Esophagus (tissue), 2 donors: ENCODE data around the gene DCANP1. TPM values are rescaled to one million over a fixed set of nuclear protein-coding genes. Genes with fewer than 3 reads are reported as not detected.

Experiments
- H3K27ac ChIP-seq, 2 donors: one replicate each; pipeline ENCODE4 v1.5.1; 2013; ENCODE audit warnings: low read depth in 2 of 2, mild to moderate bottlenecking in 2 of 2, inconsistent platforms in 1 of 2, low read length in 1 of 2, moderate library complexity in 1 of 2
- H3K27me3 ChIP-seq, 2 donors: one replicate each; pipeline ENCODE4 v1.6.1; 2013; ENCODE audit warnings: low read length in 2 of 2, control low read depth in 1 of 2, mild to moderate bottlenecking in 1 of 2; ENCODE audit not compliant: insufficient read depth in 2 of 2, control insufficient read depth in 1 of 2
- H3K36me3 ChIP-seq, 2 donors: one replicate each; pipeline ENCODE4 v1.6.1; 2013; ENCODE audit warnings: low read length in 1 of 2; ENCODE audit not compliant: control insufficient read depth in 2 of 2, insufficient read depth in 2 of 2
- H3K4me1 ChIP-seq, 2 donors: one replicate each; pipeline ENCODE4 v1.6.1; 2013; ENCODE audit warnings: low read length in 1 of 2; ENCODE audit not compliant: control insufficient read depth in 2 of 2, insufficient read depth in 2 of 2
- H3K4me3 ChIP-seq, 2 donors: one replicate each; pipeline ENCODE4 v1.5.1; 2013; ENCODE audit warnings: low read length in 2 of 2, mild to moderate bottlenecking in 2 of 2, low read depth in 1 of 2, moderate library complexity in 1 of 2
- H3K9me3 ChIP-seq, 2 donors: one replicate each; pipeline ENCODE4 v1.6.1; 2013; ENCODE audit warnings: mild to moderate bottlenecking in 2 of 2, low read depth in 1 of 2, low read length in 1 of 2, moderate library complexity in 1 of 2; ENCODE audit not compliant: control insufficient read depth in 2 of 2, insufficient read depth in 1 of 2
- WGBS, 2 donors: extraction: QIAGEN DNeasy Blood & Tissue Kit; methylation state at CpG; one replicate each; pipeline ENCODE4 v1.1.7; 2013; 5-methylcytosine and 5-hydroxymethylcytosine counted together
- polyA plus RNA-seq, 2 donors: library from polyadenylated mRNA; stranded (reverse); fragments of 200-250 nt; gene quantifications; one replicate each; pipeline ENCODE4 v1.2.3, GENCODE V29; 2013
- donor health status: healthy with polysubstance abuse.
- donor health status: Bipolar disorder and iron deficiency.

The DCANP1 gene
- polyA plus RNA-seq, 2 donors: 0.04 to 0.20 TPM

GRCh38 chr5:135437796-135438560 is 9.2 kb downstream of the DCANP1 start:
- no peaks in the 10 kb centered on the region for H3K36me3 ChIP-seq
- H3K4me3 ChIP-seq: no peak overlapping the region
- 46 to 48% methylated on average over 13 of the region's 13 CpGs for WGBS, 2 donors
- H3K27me3 ChIP-seq: peaks cover 0 to 2% of the 10 kb centered on the region in 2 donors
- H3K27ac ChIP-seq: no peak overlapping the region
- H3K4me1 ChIP-seq: peaks cover 0 to 2% of the 10 kb centered on the region in 2 donors
- no peaks in the 10 kb centered on the region for H3K9me3 ChIP-seq

- Histone ChIP-seq H3K27me3 (peaks cover 0 to 2% of the 10 kb centered on the region in 2 donors), H3K27ac (no peak overlapping the region), H3K4me1 (peaks cover 0 to 2% of the 10 kb centered on the region in 2 donors), H3K36me3 (no peaks in the 10 kb centered on the region), H3K9me3 (no peaks in the 10 kb centered on the region), H3K4me3 (no peak overlapping the region)
- WGBS, 2 donors: 70 to 75% methylated on average over 7 of the region's 7 CpGs
Measured at GRCh38 chr5:135437422-135437795, 9.7 kb downstream of the DCANP1 start.

- Histone ChIP-seq H3K36me3 (no peaks in the 10 kb centered on the region), H3K27ac (no peak overlapping the region), H3K27me3 (peaks cover 0 to 2% of the 10 kb centered on the region in 2 donors), H3K4me3 (no peak overlapping the region), H3K9me3 (no peaks in the 10 kb centered on the region), H3K4me1 (peaks cover 0 to 2% of the 10 kb centered on the region in 2 donors)
- WGBS, 2 donors: 68 to 79% methylated on average over 7 of the region's 7 CpGs
Measured at GRCh38 chr5:135436951-135437418, 10.2 kb downstream of the DCANP1 start.

DNA sequence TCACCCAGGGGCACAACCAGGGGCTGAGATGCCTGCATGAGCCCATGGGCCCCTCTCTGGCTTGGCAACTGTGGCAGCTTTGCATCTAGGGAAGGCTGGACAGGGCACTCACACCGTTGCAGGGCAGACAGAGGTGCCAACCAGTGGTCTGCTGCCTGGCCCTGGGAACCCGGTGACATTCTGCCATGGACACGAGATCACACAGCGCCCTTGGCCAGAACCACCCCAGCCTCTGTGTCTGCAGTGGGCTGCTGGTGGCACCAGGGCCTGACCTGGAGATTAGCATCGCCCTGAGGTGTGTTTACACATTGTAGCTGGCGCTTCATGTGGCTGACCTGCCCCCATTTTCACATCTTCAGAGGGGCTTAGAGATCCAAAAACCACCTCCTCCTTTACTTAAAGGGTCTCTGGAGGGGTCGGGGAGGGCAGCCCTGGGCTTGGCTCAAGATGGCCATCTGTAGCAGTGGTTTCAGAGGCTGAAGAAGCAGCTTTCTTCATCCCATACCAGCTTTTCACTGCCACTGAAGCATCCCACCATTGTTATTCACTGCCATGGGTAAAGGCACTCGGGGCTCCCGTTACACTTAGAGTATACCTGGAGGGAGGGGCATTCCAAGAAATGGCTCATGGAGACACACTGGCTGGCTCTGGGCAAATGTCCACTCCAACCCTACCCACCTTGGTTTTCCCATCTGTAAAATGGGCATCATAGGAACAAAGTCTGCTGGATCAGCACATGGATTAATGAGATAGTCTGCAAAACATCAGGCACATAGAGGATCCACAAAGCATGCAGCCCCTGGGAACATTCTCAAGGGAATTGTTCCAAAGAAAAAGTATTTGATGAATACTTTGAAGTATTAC is 11.4 kb downstream of the DCANP1 start:
- H3K4me3 ChIP-seq: no peak overlapping the region
- H3K4me1 ChIP-seq: no peaks in the 10 kb centered on the region
- WGBS, 2 donors: 76 to 86% methylated on average over 9 of the region's 9 CpGs
- H3K9me3 ChIP-seq: no peaks in the 10 kb centered on the region
- H3K27me3 ChIP-seq: peaks cover 0 to 2% of the 10 kb centered on the region in 2 donors
- H3K27ac ChIP-seq: no peak overlapping the region
- no peaks in the 10 kb centered on the region for H3K36me3 ChIP-seq

DNA sequence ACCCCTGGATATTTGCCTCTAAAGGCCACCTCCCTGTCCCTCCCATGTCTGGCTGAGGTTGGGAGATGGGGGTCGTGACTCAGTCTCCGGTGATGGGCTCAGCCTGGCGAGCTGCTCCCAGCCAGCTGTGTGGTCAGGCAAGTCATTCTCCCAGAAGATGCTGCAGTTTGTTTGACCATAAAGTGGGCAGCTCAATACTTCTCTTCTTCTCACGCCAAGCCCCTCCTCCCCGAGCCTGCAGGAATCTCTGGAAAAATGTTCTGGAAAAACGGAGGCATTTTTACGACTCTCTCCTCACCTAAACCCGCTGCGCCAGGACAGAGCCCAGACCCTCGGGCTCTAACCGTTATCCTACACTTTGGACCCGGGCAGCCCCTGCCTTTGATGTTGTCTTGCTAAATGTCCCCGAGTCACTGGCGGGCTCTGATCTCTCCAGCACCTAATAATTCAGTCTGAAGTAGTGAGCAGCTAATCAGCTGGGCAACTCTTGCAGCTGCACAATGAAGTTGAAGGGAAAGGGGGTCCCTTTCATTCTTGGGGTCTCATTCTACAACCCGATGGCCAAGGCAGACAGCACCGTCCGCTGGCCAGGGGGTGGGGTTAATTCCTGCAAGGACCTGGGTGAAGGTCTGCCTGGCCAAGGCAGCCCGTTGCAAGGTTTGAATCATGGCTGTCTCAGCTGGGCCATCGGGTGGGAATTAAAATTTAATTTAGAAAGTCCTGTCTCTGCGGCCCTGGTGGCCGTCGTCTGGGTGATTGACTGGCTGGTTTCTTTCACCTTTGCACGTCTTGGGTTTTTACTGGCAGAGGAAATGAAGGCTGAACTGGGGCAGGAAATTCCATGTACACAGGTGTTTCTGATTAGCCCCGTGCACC is 12.3 kb downstream of the DCANP1 start:
- 62 to 71% methylated on average over 24 of the region's 24 CpGs for WGBS, 2 donors
- H3K4me3 ChIP-seq: no peak overlapping the region
- H3K9me3 ChIP-seq: no peaks in the 10 kb centered on the region
- H3K4me1 ChIP-seq: no peaks in the 10 kb centered on the region
- peaks cover 0 to 2% of the 10 kb centered on the region in 2 donors for H3K27me3 ChIP-seq
- no peaks in the 10 kb centered on the region for H3K36me3 ChIP-seq
- H3K27ac ChIP-seq: no peak overlapping the region

GRCh38 chr5:135433681-135434426 is 13.3 kb downstream of the DCANP1 start:
- 76 to 79% methylated on average over 12 of the region's 12 CpGs for WGBS, 2 donors
- H3K4me1 ChIP-seq: no peaks in the 10 kb centered on the region
- H3K27ac ChIP-seq: no peak overlapping the region
- peaks cover 0 to 2% of the 10 kb centered on the region in 2 donors for H3K27me3 ChIP-seq
- H3K9me3 ChIP-seq: peaks cover under 1% of the 10 kb centered on the region in 2 donors
- H3K36me3 ChIP-seq: no peaks in the 10 kb centered on the region
- H3K4me3 ChIP-seq: no peak overlapping the region

DNA sequence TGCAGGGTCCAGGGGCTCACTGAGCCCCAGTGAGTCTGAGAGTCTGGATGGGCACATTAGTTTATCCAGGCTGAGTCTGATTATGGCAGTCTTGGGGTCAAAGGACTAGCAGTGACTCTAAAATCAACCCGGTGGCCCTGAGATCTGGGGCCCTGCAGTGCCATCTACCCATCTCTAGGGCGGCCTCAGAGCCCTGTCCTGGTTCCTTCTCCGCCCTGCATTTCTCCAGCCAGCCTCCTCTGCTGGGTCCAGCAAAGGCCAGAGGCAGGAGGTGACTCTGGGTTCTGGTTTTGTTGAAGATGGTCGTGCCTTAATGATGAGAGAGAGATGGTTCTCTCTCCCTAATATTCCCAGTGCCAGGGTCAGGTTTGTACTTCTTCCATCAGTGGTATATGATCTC is 15.0 kb downstream of the DCANP1 start:
- Histone ChIP-seq H3K27me3 (peaks cover 0 to 2% of the 10 kb centered on the region in 2 donors), H3K4me3 (no peak overlapping the region), H3K36me3 (no peaks in the 10 kb centered on the region), H3K9me3 (peaks cover 3 to 4% of the 10 kb centered on the region in 2 donors), H3K27ac (no peak overlapping the region), H3K4me1 (no peaks in the 10 kb centered on the region)
- 73 to 84% methylated on average over 4 of the region's 4 CpGs for WGBS, 2 donors

DNA sequence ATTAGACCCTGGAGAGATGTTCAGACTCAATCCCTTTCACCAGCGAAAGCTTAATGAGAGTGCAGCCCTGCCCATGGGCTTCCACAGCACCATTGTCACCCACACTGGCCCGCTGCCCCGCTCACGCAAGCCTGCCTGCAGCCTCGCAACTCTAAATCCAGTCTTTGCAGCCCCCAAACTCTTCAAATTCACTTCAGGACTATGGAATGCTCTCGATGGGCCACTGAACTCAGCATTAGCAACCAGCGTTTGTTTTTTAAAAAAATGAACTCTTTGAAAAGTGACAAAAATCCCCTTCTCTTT is 17.1 kb downstream of the DCANP1 start:
- H3K27me3 ChIP-seq: no peaks in the 10 kb centered on the region
- H3K4me3 ChIP-seq: no peak overlapping the region
- WGBS, 2 donors: 83 to 90% methylated on average over 7 of the region's 7 CpGs
- no peaks in the 10 kb centered on the region for H3K36me3 ChIP-seq
- H3K4me1 ChIP-seq: no peaks in the 10 kb centered on the region
- no peak overlapping the region for H3K27ac ChIP-seq
- peaks cover 3 to 4% of the 10 kb centered on the region in 2 donors for H3K9me3 ChIP-seq
